HG03432 (cell line): ENCODE data around the gene GALNT2.

Source experiments
- ATAC-seq: cut with Tn5 transposase; IDR thresholded peaks from one replicate; pipeline ENCODE4 v1.9.1; 2021; ENCODE audit warnings: mild to moderate bottlenecking, moderate library complexity; ENCODE audit not compliant: unreplicated experiment

GALNT2 gene

DNA sequence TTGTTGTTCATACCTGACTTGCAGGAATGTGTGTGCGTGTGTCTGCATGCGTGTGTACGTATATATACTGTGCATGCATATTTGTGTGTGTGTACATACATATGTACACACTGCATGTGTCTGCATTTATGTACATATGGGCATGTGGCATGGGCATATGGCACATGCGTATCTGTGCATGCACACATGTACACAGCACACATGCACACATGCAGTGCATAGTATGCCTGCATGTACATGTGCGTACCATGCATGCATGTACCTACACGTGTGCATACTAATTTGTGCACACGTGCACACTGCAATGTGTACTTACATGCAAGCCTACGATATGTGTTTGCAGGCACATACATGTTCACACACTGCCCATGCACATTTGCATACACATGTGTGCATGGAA is 43.9 kb downstream of the GALNT2 start:
- ATAC-seq, result no peak

GRCh38 chr1:230112131-230112701 is 45.2 kb downstream of the GALNT2 start:
- ATAC-seq, result no peak

DNA sequence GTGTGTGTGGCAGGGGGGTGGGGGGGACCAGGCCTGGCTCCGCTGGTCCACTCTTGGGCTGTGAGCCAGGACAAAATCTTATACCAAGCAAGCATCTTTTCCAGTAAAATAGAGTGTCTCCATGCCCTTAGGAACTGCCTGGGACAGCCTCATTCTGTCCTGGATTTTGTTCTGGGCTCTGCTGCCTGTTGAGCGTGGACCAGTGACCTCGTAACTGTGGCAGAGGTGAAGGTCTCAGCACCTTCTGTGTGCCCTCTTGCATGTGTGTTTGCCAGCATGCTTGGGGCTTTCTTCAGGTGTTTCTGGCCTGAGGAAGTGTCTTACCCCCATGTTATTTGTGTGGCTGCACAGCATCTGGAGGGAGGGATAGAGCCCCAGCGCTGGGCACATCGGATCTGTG is 45.7 kb downstream of the GALNT2 start:
- ATAC-seq, result no peak

GRCh38 chr1:230113235-230113592 is 46.2 kb downstream of the GALNT2 start:
- no peak for ATAC-seq

DNA sequence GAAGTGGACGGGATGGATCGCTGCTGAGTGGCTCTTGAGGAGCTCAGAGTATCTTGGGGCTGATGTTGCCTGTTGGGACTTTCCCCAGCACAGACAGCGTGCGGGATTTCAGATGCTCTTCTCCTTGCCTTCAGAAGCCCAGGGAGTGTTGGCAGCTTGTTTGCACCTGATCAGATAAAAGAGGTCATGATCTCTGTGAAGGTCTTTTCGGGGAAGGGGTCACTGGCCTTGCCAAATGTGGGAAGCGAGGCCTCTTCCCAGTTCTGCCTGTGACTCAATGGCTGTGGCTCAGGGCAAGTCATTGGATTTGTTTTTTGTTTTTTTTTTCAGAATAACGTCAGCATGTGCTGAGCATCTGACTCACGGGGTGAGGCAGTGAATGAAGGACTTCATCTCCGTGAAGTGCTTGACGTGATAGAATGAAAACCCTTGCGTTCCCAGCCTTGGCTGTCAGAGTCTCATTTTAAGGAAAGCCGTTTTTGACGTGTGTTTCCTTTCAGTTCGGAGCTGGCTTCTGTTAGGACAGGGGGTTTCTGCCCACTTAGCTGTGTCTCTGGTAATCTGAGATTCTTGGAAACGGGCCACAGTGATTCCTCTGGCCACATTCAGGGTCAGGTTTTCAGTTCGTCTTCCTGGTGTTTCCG is 46.7 kb downstream of the GALNT2 start:
- no peak for ATAC-seq

- no peak for ATAC-seq
Observed at GRCh38 chr1:230114237-230114651, 47.2 kb downstream of the GALNT2 start.

GRCh38 chr1:230117694-230118093 is 50.7 kb downstream of the GALNT2 start:
- peak; percentile 36 for ATAC-seq

- no peak for ATAC-seq
Observed at GRCh38 chr1:230119340-230119739, 52.3 kb downstream of the GALNT2 start.

GRCh38 chr1:230120289-230120920 is 53.4 kb downstream of the GALNT2 start:
- ATAC-seq, result no peak

- ATAC-seq, result no peak
Observed at GRCh38 chr1:230120921-230121381, 53.9 kb downstream of the GALNT2 start.

DNA sequence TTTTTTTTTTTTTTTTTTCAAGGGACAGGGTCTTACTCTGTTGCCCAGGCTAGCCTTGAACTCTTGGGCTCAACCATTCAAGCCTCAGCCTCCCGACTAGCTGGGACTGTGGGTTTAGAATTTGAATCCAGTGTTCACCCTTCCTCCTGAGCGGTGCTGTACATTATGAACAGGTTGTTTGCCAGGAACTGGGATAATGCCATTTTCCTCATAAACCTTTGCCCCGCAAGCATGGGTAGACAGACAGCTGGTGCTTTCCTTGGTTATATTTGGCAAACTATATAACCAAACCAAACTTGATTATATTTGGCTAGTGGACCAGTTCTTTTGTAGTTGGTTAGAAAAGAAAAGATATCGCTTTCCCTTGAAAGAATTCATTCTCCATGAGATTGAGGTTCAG is 54.9 kb downstream of the GALNT2 start:
- no peak for ATAC-seq

DNA sequence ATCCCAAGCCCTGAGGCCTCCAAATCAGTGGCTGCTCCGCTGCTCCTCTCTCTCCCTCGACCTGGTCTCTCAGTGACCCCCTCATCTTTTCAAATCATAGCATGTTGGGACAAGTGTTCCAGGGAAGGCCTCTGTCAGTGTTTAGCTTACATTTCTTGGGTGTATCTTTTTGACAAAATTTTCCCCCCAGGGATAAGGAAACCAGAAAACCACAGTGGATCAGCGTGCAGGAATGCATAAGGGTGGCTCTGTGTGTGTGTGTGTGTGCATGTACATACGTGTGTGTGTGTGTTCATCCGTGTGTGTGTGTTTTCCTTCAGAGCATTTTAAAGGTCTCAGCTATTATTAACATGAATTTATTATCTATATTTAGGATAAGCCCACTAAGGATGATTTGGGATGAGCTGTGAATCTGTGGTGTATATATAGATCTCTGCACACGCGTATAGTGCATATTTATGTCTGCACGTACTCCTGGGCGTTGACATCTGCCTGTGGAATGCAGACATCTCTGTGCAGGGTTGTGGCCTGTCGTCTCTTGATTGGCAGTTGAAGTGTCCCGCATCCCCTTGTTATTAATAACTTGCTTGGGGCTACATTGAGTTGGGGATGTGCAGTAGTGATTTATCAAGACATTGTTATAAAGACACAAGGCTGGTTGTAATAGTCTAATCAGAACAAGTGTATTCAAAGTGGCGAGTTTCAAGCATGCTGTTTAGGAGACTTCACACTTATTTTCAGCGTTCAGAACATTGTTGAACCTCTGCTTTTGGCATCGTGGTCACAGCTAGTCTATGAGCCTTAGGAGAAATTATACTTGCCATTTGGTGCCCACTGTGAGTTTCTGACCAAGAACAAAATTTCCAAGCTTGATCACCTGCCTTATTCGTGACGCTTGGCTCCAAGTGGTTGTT is 55.6 kb downstream of the GALNT2 start:
- ATAC-seq, result no peak

- peak; percentile 88 for ATAC-seq
Observed at GRCh38 chr1:230123280-230124185, 56.5 kb downstream of the GALNT2 start.

GRCh38 chr1:230124186-230125128 is 57.4 kb downstream of the GALNT2 start:
- ATAC-seq, result no peak

DNA sequence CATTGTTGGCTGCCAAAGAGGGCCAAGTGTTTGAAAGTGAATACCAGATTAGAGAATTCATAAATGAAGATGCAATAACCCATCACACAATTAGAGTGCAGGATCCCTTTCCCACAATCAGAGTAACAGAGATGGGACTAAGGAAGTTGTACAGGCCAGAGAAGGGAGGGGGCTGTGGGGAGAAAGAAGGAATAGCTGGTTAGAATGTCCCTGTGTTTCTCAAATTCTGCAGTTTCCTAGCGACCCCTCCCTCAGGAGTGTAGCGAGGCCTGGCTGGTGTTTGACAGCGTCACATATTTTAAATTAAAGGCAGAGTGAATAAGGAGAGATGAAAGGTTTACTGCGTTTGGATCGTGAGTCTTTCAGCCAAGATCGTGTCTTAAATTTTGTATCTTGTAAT is 58.1 kb downstream of the GALNT2 start:
- no peak for ATAC-seq

GRCh38 chr1:230125640-230126528 is 58.8 kb downstream of the GALNT2 start:
- no peak for ATAC-seq

DNA sequence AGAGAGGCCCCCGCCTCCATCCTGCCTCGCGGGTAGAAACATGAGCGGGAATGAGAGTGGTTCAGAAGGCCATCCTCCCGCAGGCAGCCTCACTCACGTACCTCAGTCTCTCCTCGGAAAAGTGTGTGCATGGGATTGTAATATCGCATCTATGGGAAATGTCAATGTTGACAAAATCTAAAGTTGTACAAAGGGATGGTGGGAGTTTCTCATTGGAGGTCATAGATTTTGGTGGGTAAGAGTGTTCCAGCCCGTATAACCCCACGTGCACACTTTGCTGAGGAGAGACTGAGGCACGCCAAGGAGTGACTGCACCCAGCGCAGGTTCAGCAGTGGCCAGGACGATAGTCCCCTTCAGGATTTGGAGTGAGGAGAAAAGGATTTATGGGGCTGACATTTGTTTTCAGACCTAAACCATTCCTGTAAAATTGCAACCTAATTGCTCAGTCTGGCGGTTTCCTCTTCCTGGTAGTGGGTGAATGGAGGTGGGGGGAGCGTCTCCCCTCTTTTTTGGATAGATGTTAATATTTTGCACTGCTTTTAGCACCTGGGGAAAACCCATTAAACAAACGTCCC is 59.6 kb downstream of the GALNT2 start:
- no peak for ATAC-seq
